GM19467 (cell line): ENCODE measurements around the gene UQCRC1.

Source experiments
- ATAC-seq: cut with Tn5 transposase; IDR thresholded peaks from one replicate; pipeline ENCODE4 v1.9.1; 2021; ENCODE audit warnings: mild to moderate bottlenecking, moderate library complexity; ENCODE audit not compliant: unreplicated experiment

The UQCRC1 gene

GRCh38 chr3:48633743-48634142 lies 24.3 kb upstream of the UQCRC1 start:
- ATAC-seq: no peak

- no peak for ATAC-seq
Measured at GRCh38 chr3:48633256-48633655, 23.8 kb upstream of the UQCRC1 start.

- ATAC-seq: no peak
Measured at GRCh38 chr3:48631516-48632448, 22.3 kb upstream of the UQCRC1 start.

- ATAC-seq: no peak
Measured at GRCh38 chr3:48630833-48631232, 21.4 kb upstream of the UQCRC1 start.

- ATAC-seq: no peak
Measured at GRCh38 chr3:48630407-48630806, 21.0 kb upstream of the UQCRC1 start.

GRCh38 chr3:48629894-48630293 lies 20.4 kb upstream of the UQCRC1 start:
- ATAC-seq: no peak

GRCh38 chr3:48628277-48629017 lies 19.0 kb upstream of the UQCRC1 start:
- no peak for ATAC-seq

- ATAC-seq: no peak
Measured at GRCh38 chr3:48625600-48625999, 16.2 kb upstream of the UQCRC1 start.

GRCh38 chr3:48624767-48625166 lies 15.3 kb upstream of the UQCRC1 start:
- ATAC-seq: no peak

GRCh38 chr3:48623851-48624547 lies 14.6 kb upstream of the UQCRC1 start:
- no peak for ATAC-seq

GRCh38 chr3:48621461-48621869 lies 12.0 kb upstream of the UQCRC1 start, which contains the start of gene TMEM89:
Gene TMEM89 (minus strand): TSS chr3:48621769. CDS start chr3:48621756, 13 bp downstream.
- ATAC-seq: no peak

GRCh38 chr3:48619541-48620524 lies 10.4 kb upstream of the UQCRC1 start:
- no peak for ATAC-seq

- no peak for ATAC-seq
Measured at GRCh38 chr3:48617559-48617958, 8.1 kb upstream of the UQCRC1 start.

- ATAC-seq: no peak
Measured at GRCh38 chr3:48614044-48614443, 4.6 kb upstream of the UQCRC1 start.

- ATAC-seq: no peak
Measured at GRCh38 chr3:48612309-48612708, 2.9 kb upstream of the UQCRC1 start.

GRCh38 chr3:48607519-48607918 lies 1.9 kb downstream of the UQCRC1 start:
- ATAC-seq: no peak

- ATAC-seq: no peak
Measured at GRCh38 chr3:48601622-48601994, 7.8 kb downstream of the UQCRC1 start.

GRCh38 chr3:48600711-48601621 lies 8.5 kb downstream of the UQCRC1 start:
- no peak for ATAC-seq
